Measurements from ENCODE around the gene MYL2. TPM values are rescaled to one million over a fixed set of nuclear protein-coding genes. Genes with fewer than 3 reads are reported as not detected.

Gene MYL2
- total RNA-seq (2022; extraction: Qiagen RNA extraction) = 0.13 to 0.24 TPM (median 0.16 TPM) in 4 of 5 replicates, not detected in the other

GRCh38 chr12:110920324-110920910, at the start of gene MYL2:
MYL2 (minus strand) TSS chr12:110920579; CDS start chr12:110920529, 50 bp downstream.

Other genes with a start within 250 kb of the MYL2 start
- gene HVCN1, start 231.5 kb downstream of the MYL2 start, total RNA-seq (2022; extraction: Qiagen RNA extraction) = 0.42 to 0.77 TPM (median 0.61 TPM) in 5 replicates
- 128 to 149 TPM (median 144 TPM) in 5 replicates for gene PPP1CC, start 177.7 kb downstream of the MYL2 start, total RNA-seq (2022; extraction: Qiagen RNA extraction)
- gene CCDC63, start 73.6 kb downstream of the MYL2 start, total RNA-seq (2022; extraction: Qiagen RNA extraction) = not detected in 5 replicates
- 0.04 to 0.14 TPM (median 0.08 TPM) in 5 replicates for gene CUX2, start 113.6 kb upstream of the MYL2 start, total RNA-seq (2022; extraction: Qiagen RNA extraction)